Breast epithelium (tissue), 3 donors: Measurements from ENCODE around the gene HUS1.

Experiments
- POLR2A ChIP-seq: fragments of 450-650 bp; IDR thresholded peaks from one replicate; pipeline ENCODE4 v1.6.1; 2016; ENCODE audit warnings: antibody characterized with exemption, mild to moderate bottlenecking, moderate library complexity
- POLR2AphosphoS5 ChIP-seq, 3 donors: sonication (generic); formaldehyde crosslinking; IDR thresholded peaks; one replicate each; pipeline ENCODE4 v1.6.1; 2017; ENCODE audit warnings: antibody characterized with exemption in 3 of 3
- TF ChIP-seq, protein P1 (sequence below), 3 donors: fragments of 450-650 bp; IDR thresholded peaks; one replicate each; pipeline ENCODE4 v1.5.1; 2016 to 2017; ENCODE audit warnings: antibody characterized with exemption in 3 of 3, mild to moderate bottlenecking in 3 of 3, moderate library complexity in 3 of 3

DNA sequence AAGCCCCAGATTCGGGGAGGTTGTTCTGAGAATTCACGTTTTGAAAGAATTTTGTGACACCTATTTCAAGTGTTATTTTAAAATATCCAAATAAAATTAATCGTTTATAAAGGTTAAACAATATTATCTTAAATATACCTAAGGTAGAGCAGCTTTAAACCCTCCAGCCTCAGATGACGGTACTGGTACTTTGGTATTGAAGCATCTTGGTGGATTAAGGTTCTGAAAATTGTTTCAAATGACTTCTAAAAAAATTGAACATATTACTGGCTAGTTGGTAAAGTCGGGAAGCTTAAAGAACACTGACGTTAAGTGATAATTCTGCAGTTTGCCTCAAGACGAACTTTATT lies 392 bp upstream of the HUS1 start:
- TF ChIP-seq, protein P1, sequence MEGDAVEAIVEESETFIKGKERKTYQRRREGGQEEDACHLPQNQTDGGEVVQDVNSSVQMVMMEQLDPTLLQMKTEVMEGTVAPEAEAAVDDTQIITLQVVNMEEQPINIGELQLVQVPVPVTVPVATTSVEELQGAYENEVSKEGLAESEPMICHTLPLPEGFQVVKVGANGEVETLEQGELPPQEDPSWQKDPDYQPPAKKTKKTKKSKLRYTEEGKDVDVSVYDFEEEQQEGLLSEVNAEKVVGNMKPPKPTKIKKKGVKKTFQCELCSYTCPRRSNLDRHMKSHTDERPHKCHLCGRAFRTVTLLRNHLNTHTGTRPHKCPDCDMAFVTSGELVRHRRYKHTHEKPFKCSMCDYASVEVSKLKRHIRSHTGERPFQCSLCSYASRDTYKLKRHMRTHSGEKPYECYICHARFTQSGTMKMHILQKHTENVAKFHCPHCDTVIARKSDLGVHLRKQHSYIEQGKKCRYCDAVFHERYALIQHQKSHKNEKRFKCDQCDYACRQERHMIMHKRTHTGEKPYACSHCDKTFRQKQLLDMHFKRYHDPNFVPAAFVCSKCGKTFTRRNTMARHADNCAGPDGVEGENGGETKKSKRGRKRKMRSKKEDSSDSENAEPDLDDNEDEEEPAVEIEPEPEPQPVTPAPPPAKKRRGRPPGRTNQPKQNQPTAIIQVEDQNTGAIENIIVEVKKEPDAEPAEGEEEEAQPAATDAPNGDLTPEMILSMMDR (IDR thresholded peaks at IDR 0.05): no peak
- TF ChIP-seq POLR2A (no peak), POLR2AphosphoS5 (IDR thresholded peaks at IDR 0.05) (no peak)
